ENCODE measurements around the gene KCTD14.

- TF ChIP-seq CTCF (IDR thresholded peaks at IDR 0.05) (no peak), POLR2A (IDR thresholded peaks at IDR 0.05) (no peak)
These were observed 43.4 kb upstream of the KCTD14 start for GRCh38 chr11:78066471-78066870.
